A549 (cell line): Measurements from ENCODE around the gene CIPC.

ENCODE experiments used
- CHD2 ChIP-seq: fragments of 150-350 bp; IDR thresholded peaks from 2 replicates; pipeline ENCODE4 v1.6.1; 2014; ENCODE audit warnings: low read length; ENCODE audit not compliant: partially characterized antibody
- CTCF ChIP-seq: fragments of >200 bp; sonication (Bioruptor Twin); formaldehyde crosslinking; IDR thresholded peaks from 3 replicates; pipeline ENCODE4 v1.5.1; 2016
- EP300 ChIP-seq, 2 experiments: fragments of >200 bp; sonication (Bioruptor Twin); formaldehyde crosslinking; IDR thresholded peaks; 2 replicates in 1 of 2; 3 replicates in 1 of 2; pipeline ENCODE4 v1.6.1; 2016 to 2017
- HOXA7 ChIP-seq: fragments of 250-450 bp; sonication (Bioruptor Pico); IDR thresholded peaks from 2 replicates; pipeline ENCODE4 v1.5.0; 2020; ENCODE audit warnings: mild to moderate bottlenecking, moderate library complexity
- MYC ChIP-seq: IDR thresholded peaks from 2 replicates; pipeline ENCODE4 v1.6.1; 2012; ENCODE audit warnings: mild to moderate bottlenecking, inconsistent platforms, low read length, improper control_type of control experiment, borderline replicate concordance
- NFE2L2 ChIP-seq: fragments of 150-350 bp; conservative IDR thresholded peaks from 2 replicates; pipeline ENCODE4 v1.6.1; 2014; ENCODE audit warnings: low read length
- REST ChIP-seq: fragments of 200-600 bp; sonication (generic); IDR thresholded peaks from 2 replicates; pipeline ENCODE4 v1.6.1; 2016; ENCODE audit warnings: antibody characterized with exemption, mild to moderate bottlenecking, moderate library complexity
- RNF2 ChIP-seq: fragments of 200-600 bp; sonication (generic); IDR thresholded peaks from 2 replicates; pipeline ENCODE4 v1.6.1; 2016; ENCODE audit warnings: low read depth, mild to moderate bottlenecking, antibody characterized with exemption, moderate library complexity, borderline replicate concordance

GRCh38 chr14:77069551-77069950 is 28.5 kb upstream of the CIPC start:
- TF ChIP-seq MYC (no peak), CTCF (no peak), REST (no peak), EP300 (IDR thresholded peaks at IDR 0.05) (no peak), RNF2 (no peak), HOXA7 (no peak), CHD2 (no peak), NFE2L2 (no peak)
